ENCODE results near the gene DDX27. TPM values are rescaled to one million over a fixed set of nuclear protein-coding genes. Genes with fewer than 3 reads are reported as not detected.

DDX27 gene
- total RNA-seq, 1 experiment from 2014 or later, result 54.8 TPM

DNA sequence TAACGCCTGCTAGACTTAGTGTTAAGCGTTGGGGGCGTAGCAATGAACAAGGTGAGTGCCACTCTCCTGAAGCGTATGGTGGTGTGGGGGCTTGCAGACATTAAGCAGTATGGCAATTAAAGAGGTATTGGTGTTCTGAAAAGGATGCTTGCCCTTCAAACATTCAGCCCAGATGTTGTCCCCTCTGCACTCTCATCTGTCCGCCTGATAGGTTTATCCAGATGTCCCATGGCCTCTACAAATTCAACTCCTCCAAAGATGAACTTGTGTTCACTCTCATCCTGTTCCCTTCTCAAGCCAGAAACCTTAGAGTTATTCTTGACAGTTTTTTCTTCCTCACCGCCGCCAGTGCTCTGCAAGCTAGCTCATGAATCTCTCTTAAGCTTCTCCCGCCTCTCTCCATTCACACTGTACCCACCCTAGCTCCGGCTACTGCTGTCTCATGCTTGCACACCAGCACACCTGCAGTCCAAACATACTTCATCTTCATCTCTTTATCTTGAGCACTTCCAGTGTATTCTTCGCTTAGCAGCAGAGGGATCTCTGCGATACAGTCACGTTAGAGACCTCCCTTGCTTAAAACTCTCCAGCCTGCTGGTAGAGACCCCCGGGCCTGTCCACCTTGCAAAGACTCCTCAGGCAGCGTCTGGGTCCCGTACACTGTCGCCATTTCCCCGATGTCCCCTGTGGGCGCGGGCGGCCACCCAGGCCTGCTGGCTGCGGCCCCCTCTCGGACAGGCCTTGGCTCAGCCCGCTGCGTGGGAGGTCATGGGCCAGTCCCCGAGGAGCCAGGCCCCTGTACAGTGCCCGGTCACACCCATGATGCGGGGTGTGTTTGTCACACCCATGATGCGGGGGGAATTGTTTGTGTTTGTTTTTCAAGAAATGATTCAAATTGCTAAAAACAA is 962 bp downstream of the DDX27 start:
- peaks cover 2% of the 10 kb centered on the region; the same call in 1 of the 2 replicates for H3K27me3 Mint-ChIP-seq (ENCODE audit: low read depth)
- H3K36me3 Mint-ChIP-seq, result peaks cover 34% of the 10 kb centered on the region
- no peak for DNase-seq (ENCODE audit: low spot score)
- ChIA-PET POLR2A (no interaction called here), CTCF (interaction anchor here (1.3 kb wide), 1 partner anchor 58 kb away, joined by 3 read pairs; the partner anchor contains the start of gene ZNFX1)
- H3K27ac Mint-ChIP-seq, result peak overlapping the region; percentile 98
- TF ChIP-seq ZMAT4 (CRISPR knock-in tag; IDR thresholded peaks at IDR 0.05), result no peak
- TF ChIP-seq JUN (CRISPR knock-in tag; IDR thresholded peaks at IDR 0.05), result no peak
- TF ChIP-seq PREB (CRISPR knock-in tag; IDR thresholded peaks at IDR 0.05; ENCODE audit: borderline replicate concordance), result no peak
- TF ChIP-seq USF2 (CRISPR knock-in tag; IDR thresholded peaks at IDR 0.05), result no peak
- TF ChIP-seq, protein P1, sequence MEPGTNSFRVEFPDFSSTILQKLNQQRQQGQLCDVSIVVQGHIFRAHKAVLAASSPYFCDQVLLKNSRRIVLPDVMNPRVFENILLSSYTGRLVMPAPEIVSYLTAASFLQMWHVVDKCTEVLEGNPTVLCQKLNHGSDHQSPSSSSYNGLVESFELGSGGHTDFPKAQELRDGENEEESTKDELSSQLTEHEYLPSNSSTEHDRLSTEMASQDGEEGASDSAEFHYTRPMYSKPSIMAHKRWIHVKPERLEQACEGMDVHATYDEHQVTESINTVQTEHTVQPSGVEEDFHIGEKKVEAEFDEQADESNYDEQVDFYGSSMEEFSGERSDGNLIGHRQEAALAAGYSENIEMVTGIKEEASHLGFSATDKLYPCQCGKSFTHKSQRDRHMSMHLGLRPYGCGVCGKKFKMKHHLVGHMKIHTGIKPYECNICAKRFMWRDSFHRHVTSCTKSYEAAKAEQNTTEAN (CRISPR knock-in tag; IDR thresholded peaks at IDR 0.05), result no peak
- TF ChIP-seq, protein P2, sequence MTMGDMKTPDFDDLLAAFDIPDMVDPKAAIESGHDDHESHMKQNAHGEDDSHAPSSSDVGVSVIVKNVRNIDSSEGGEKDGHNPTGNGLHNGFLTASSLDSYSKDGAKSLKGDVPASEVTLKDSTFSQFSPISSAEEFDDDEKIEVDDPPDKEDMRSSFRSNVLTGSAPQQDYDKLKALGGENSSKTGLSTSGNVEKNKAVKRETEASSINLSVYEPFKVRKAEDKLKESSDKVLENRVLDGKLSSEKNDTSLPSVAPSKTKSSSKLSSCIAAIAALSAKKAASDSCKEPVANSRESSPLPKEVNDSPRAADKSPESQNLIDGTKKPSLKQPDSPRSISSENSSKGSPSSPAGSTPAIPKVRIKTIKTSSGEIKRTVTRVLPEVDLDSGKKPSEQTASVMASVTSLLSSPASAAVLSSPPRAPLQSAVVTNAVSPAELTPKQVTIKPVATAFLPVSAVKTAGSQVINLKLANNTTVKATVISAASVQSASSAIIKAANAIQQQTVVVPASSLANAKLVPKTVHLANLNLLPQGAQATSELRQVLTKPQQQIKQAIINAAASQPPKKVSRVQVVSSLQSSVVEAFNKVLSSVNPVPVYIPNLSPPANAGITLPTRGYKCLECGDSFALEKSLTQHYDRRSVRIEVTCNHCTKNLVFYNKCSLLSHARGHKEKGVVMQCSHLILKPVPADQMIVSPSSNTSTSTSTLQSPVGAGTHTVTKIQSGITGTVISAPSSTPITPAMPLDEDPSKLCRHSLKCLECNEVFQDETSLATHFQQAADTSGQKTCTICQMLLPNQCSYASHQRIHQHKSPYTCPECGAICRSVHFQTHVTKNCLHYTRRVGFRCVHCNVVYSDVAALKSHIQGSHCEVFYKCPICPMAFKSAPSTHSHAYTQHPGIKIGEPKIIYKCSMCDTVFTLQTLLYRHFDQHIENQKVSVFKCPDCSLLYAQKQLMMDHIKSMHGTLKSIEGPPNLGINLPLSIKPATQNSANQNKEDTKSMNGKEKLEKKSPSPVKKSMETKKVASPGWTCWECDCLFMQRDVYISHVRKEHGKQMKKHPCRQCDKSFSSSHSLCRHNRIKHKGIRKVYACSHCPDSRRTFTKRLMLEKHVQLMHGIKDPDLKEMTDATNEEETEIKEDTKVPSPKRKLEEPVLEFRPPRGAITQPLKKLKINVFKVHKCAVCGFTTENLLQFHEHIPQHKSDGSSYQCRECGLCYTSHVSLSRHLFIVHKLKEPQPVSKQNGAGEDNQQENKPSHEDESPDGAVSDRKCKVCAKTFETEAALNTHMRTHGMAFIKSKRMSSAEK (CRISPR knock-in tag; IDR thresholded peaks at IDR 0.05; ENCODE audit: borderline replicate concordance), result no peak
- TF ChIP-seq, protein P3, sequence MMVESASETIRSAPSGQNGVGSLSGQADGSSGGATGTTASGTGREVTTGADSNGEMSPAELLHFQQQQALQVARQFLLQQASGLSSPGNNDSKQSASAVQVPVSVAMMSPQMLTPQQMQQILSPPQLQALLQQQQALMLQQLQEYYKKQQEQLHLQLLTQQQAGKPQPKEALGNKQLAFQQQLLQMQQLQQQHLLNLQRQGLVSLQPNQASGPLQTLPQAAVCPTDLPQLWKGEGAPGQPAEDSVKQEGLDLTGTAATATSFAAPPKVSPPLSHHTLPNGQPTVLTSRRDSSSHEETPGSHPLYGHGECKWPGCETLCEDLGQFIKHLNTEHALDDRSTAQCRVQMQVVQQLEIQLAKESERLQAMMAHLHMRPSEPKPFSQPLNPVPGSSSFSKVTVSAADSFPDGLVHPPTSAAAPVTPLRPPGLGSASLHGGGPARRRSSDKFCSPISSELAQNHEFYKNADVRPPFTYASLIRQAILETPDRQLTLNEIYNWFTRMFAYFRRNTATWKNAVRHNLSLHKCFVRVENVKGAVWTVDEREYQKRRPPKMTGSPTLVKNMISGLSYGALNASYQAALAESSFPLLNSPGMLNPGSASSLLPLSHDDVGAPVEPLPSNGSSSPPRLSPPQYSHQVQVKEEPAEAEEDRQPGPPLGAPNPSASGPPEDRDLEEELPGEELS (CRISPR knock-in tag; IDR thresholded peaks at IDR 0.05), result no peak
- TF ChIP-seq, protein P4, sequence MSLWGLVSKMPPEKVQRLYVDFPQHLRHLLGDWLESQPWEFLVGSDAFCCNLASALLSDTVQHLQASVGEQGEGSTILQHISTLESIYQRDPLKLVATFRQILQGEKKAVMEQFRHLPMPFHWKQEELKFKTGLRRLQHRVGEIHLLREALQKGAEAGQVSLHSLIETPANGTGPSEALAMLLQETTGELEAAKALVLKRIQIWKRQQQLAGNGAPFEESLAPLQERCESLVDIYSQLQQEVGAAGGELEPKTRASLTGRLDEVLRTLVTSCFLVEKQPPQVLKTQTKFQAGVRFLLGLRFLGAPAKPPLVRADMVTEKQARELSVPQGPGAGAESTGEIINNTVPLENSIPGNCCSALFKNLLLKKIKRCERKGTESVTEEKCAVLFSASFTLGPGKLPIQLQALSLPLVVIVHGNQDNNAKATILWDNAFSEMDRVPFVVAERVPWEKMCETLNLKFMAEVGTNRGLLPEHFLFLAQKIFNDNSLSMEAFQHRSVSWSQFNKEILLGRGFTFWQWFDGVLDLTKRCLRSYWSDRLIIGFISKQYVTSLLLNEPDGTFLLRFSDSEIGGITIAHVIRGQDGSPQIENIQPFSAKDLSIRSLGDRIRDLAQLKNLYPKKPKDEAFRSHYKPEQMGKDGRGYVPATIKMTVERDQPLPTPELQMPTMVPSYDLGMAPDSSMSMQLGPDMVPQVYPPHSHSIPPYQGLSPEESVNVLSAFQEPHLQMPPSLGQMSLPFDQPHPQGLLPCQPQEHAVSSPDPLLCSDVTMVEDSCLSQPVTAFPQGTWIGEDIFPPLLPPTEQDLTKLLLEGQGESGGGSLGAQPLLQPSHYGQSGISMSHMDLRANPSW (CRISPR knock-in tag; conservative IDR thresholded peaks at IDR 0.05; ENCODE audit: low read depth), result no peak
- no peak for TF ChIP-seq GTF2I (CRISPR knock-in tag; conservative IDR thresholded peaks at IDR 0.05)
- no peak for TF ChIP-seq SP1 (CRISPR knock-in tag; conservative IDR thresholded peaks at IDR 0.05)
- TF ChIP-seq ZSCAN18 (CRISPR knock-in tag; IDR thresholded peaks at IDR 0.05), result no peak
- TF ChIP-seq JAZF1 (CRISPR knock-in tag; IDR thresholded peaks at IDR 0.05), result no peak
- TF ChIP-seq EMX1 (CRISPR knock-in tag; IDR thresholded peaks at IDR 0.05), result no peak
- TF ChIP-seq AFF4 (CRISPR knock-in tag; IDR thresholded peaks at IDR 0.05; ENCODE audit: borderline replicate concordance), result no peak
- H3K4me1 Mint-ChIP-seq, result peaks cover 19% of the 10 kb centered on the region
- H3K9me3 Mint-ChIP-seq, result no peaks in the 10 kb centered on the region
- peak overlapping the region; percentile 96 for H3K4me3 Mint-ChIP-seq
- ATAC-seq, result no peak
